Vagina (tissue), 2 donors: ENCODE results near the gene AP5B1. TPM values are rescaled to one million over a fixed set of nuclear protein-coding genes. Genes with fewer than 3 reads are reported as not detected.
"Not testable (repeated sequence)": the region's sequence is repeated elsewhere in the genome, so short reads cannot be mapped to it uniquely, and the experiment has no call there.

Source experiments
- DNase-seq, 2 donors: peaks; one replicate each; pipeline ENCODE4 v3.0.0-alpha.2; 2017; ENCODE audit errors: extremely low spot score in 2 of 2
- H3K27ac ChIP-seq: fragments of 200-600 bp; sonication (generic); one replicate; pipeline ENCODE4 v1.5.1; 2019
- H3K27me3 ChIP-seq: fragments of 200-600 bp; sonication (generic); one replicate; pipeline ENCODE4 v1.5.1; 2019
- H3K36me3 ChIP-seq, 2 donors: fragments of 200-600 bp; sonication (generic); one replicate each; pipeline ENCODE4 v1.5.1; 2017 to 2019
- H3K4me1 ChIP-seq: fragments of 200-600 bp; sonication (generic); one replicate; pipeline ENCODE4 v1.5.1; 2019
- H3K4me3 ChIP-seq, 2 donors: fragments of 200-600 bp; sonication (generic); 1 replicate in 1 of 2; 2 replicates in 1 of 2; pipeline ENCODE4 v1.5.1; 2016 to 2019
- H3K9me3 ChIP-seq: fragments of 200-600 bp; sonication (generic); one replicate; pipeline ENCODE4 v1.5.1; 2019
- POLR2A ChIP-seq, 2 donors: fragments of 450-650 bp; IDR thresholded peaks; one replicate each; pipeline ENCODE4 v1.6.1; 2017; ENCODE audit warnings: antibody characterized with exemption in 2 of 2, mild to moderate bottlenecking in 2 of 2, moderate library complexity in 2 of 2
- POLR2AphosphoS5 ChIP-seq, 2 donors: sonication (generic); formaldehyde crosslinking; IDR thresholded peaks; one replicate each; pipeline ENCODE4 v1.9.0; 2017; ENCODE audit warnings: antibody characterized with exemption in 2 of 2, mild to moderate bottlenecking in 2 of 2, low read depth in 1 of 2; ENCODE audit not compliant: insufficient read depth in 1 of 2
- intact Hi-C: fragments of 100-400 bp; cut with DNase I; formaldehyde crosslinking; loops from one replicate; pipeline ENCODE4 v1.15.1; 2023
- total RNA-seq: library from RNA; depleted of rRNA; stranded (reverse); fragments of >200 nt; gene quantifications from one replicate; pipeline ENCODE4 v1.2.3, GENCODE V29; 2016
- TF ChIP-seq, protein P1 (sequence below), 3 experiments: fragments of 450-650 bp in 2 of 3; fragments of 200-600 bp in 1 of 3; sonication (generic) in 1 of 3; IDR thresholded peaks; one replicate each; pipeline ENCODE4 v1.5.1; 2017 to 2019; ENCODE audit warnings: antibody characterized with exemption in 3 of 3, mild to moderate bottlenecking in 2 of 3, moderate library complexity in 2 of 3

Gene AP5B1
- total RNA-seq, 1 donor from 2014 or later = 16.5 TPM

DNA sequence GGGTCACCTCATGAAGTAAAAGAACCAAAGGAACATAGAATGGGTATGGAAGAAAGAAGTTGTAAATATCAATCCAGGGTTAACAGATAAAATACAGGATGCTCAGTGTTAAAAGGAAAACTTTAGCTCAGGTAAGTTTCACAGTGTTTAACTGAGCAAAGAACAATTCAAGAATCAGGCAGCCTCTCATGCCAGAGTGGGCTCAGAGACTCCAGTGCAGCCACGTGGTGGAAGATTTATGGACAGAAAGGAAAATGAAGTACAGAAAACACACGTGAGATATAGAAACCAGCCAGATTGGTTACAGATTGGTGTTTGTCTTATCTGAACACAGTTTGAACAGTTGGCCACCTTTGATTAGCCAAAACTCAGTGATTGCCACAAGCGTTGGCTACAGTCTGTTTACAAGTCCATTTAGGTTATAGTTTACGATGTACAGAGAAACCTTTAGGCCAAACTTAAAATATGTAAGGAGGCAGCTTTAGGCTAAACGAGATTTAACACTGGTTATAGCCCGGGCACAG, 9.1 kb downstream of the AP5B1 start:
- intact Hi-C loops = no loop called here
- Histone ChIP-seq H3K9me3 (no peaks in the 10 kb centered on the region), H3K4me3 (no peak overlapping the region), H3K27ac (no peak overlapping the region), H3K36me3 (no peaks in the 10 kb centered on the region), H3K4me1 (no peaks in the 10 kb centered on the region), H3K27me3 (no peaks in the 10 kb centered on the region)
- DNase-seq = no peak
- TF ChIP-seq POLR2AphosphoS5 (IDR thresholded peaks at IDR 0.05; ENCODE audit: insufficient read depth in 1 of 2, low read depth in 1 of 2) = no peak
- TF ChIP-seq, protein P1, sequence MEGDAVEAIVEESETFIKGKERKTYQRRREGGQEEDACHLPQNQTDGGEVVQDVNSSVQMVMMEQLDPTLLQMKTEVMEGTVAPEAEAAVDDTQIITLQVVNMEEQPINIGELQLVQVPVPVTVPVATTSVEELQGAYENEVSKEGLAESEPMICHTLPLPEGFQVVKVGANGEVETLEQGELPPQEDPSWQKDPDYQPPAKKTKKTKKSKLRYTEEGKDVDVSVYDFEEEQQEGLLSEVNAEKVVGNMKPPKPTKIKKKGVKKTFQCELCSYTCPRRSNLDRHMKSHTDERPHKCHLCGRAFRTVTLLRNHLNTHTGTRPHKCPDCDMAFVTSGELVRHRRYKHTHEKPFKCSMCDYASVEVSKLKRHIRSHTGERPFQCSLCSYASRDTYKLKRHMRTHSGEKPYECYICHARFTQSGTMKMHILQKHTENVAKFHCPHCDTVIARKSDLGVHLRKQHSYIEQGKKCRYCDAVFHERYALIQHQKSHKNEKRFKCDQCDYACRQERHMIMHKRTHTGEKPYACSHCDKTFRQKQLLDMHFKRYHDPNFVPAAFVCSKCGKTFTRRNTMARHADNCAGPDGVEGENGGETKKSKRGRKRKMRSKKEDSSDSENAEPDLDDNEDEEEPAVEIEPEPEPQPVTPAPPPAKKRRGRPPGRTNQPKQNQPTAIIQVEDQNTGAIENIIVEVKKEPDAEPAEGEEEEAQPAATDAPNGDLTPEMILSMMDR (IDR thresholded peaks at IDR 0.05) = no peak
- TF ChIP-seq POLR2A (IDR thresholded peaks at IDR 0.05) = no peak

DNA sequence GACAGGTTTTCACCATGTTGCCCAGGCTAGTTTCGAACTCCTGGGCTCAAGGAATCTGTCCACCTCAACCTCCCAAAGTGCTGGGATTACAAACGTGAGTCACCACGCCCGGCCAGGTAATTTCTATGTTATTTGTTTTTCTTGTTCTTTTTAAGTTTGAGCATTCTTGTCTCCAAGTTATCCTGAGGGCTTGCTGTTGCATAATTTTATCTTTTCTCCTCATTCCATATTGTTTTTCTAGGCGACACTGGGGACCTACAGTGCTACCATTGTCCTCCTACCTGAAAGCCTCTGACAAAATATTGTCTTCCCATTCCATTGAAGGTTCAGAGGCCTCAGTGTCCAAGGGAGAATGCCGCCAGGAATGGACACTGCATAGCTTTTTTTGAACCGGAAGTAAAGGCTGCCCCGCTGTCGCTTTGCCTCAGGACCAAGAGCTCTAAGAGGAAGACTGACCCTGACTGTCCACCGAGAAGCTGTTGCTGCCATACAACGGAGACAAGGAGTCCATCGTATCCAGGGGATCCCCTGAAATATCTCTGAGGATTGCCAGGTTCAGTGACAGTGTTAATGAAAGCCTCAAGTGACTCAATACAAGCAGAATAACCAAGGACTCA, 9.7 kb downstream of the AP5B1 start:
- H3K4me3 ChIP-seq = no peak overlapping the region
- H3K27me3 ChIP-seq = no peaks in the 10 kb centered on the region
- no peak for DNase-seq
- no peaks in the 10 kb centered on the region for H3K9me3 ChIP-seq
- no peaks in the 10 kb centered on the region for H3K36me3 ChIP-seq
- H3K27ac ChIP-seq = no peak overlapping the region
- intact Hi-C loops = no loop called here
- no peaks in the 10 kb centered on the region for H3K4me1 ChIP-seq
- no peak for TF ChIP-seq POLR2A (IDR thresholded peaks at IDR 0.05)
- TF ChIP-seq, protein P1 (IDR thresholded peaks at IDR 0.05) = no peak
- no peak for TF ChIP-seq POLR2AphosphoS5 (IDR thresholded peaks at IDR 0.05; ENCODE audit: insufficient read depth in 1 of 2, low read depth in 1 of 2)

DNA sequence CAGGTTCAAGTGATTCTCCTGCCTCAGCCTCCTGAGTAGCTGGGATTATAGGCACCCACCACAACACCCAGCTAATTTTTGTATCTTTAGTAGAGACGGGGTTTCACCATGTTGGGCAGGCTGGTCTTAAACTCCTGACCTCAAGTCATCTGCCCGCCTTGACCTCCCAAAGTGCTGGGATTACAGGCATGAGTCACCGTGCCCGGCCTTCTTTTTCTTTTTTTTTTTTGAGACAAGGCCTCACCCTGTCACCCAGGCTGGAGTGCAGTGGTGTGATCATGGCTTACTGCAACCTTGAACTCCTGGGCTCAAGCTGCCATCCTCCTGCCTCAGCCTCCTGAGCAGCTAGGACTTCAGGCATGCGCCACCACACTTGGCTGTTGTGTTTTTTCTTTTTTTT, 13.0 kb downstream of the AP5B1 start:
- H3K9me3 ChIP-seq, H3K27ac ChIP-seq, intact Hi-C loops, DNase-seq, H3K4me3 ChIP-seq, H3K36me3 ChIP-seq, H3K27me3 ChIP-seq, H3K4me1 ChIP-seq: not testable (repeated sequence)

DNA sequence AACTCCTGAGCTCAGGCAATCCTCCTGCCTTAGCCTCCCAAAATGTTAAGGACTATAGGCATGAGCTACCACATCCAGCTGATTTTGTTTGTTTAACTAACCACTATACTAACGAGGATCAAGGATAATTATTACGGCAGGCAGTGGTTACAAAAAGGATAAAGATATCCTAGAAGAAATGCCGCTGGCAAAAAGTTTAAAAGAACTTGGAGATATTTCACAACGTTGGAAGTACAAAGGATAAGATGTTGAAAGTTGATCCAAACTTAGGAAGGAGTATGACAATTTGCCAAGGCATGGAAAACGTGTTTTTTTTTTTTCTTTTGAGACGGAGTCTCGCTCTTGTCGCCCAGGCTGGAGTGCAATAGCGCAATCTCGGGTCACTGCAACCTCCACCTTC, 13.4 kb downstream of the AP5B1 start:
- H3K4me1 ChIP-seq = no peaks in the 10 kb centered on the region
- no peak for TF ChIP-seq POLR2A (IDR thresholded peaks at IDR 0.05)
- no peak for TF ChIP-seq POLR2AphosphoS5 (IDR thresholded peaks at IDR 0.05; ENCODE audit: insufficient read depth in 1 of 2, low read depth in 1 of 2)
- TF ChIP-seq, protein P1 (IDR thresholded peaks at IDR 0.05) = no peak
- H3K27me3 ChIP-seq = no peaks in the 10 kb centered on the region
- H3K9me3 ChIP-seq = no peaks in the 10 kb centered on the region
- no peak overlapping the region for H3K4me3 ChIP-seq
- intact Hi-C loops = no loop called here
- no peak overlapping the region for H3K27ac ChIP-seq
- no peak for DNase-seq
- no peaks in the 10 kb centered on the region for H3K36me3 ChIP-seq

DNA sequence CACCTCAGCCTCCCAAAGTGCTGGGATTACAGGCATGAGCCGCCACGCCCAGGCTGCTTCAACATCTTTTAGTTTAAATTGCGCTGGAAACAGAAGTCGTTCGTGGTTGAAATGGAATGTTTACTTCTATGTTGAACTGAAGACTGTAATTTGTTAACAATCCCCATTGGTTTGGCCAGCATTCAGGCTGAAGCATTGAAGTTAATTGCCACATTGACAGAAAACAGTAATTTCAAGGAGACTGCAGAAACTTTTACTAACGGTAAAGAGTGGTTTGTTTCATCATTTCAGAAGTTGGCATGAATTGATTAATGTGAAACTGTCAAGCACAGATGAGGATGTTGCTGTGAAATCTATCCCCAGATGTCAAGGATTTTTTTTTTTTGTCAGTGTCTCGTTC, 14.2 kb downstream of the AP5B1 start:
- Histone ChIP-seq H3K36me3 (no peaks in the 10 kb centered on the region), H3K4me1 (no peaks in the 10 kb centered on the region), H3K27me3 (no peaks in the 10 kb centered on the region), H3K9me3 (no peaks in the 10 kb centered on the region), H3K4me3 (no peak overlapping the region), H3K27ac (no peak overlapping the region)
- no peak for DNase-seq
- intact Hi-C loops = no loop called here
- TF ChIP-seq POLR2AphosphoS5 (IDR thresholded peaks at IDR 0.05; ENCODE audit: insufficient read depth in 1 of 2, low read depth in 1 of 2) (no peak), POLR2A (IDR thresholded peaks at IDR 0.05) (no peak)
- TF ChIP-seq, protein P1 (IDR thresholded peaks at IDR 0.05) = no peak
